GM10847 (cell line): ENCODE results near the gene COPS2.

Source experiments
- POLR2A ChIP-seq: IDR thresholded peaks from 2 replicates; pipeline ENCODE4 v1.6.1; 2011; ENCODE audit not compliant: insufficient read length; ENCODE audit errors: extremely low read depth

COPS2 gene

GRCh38 chr15:49164865-49165264 lies 9.5 kb upstream of the COPS2 start:
- no peak for TF ChIP-seq POLR2A

- no peak for TF ChIP-seq POLR2A
These were observed 8.3 kb upstream of the COPS2 start for GRCh38 chr15:49163678-49164077.

GRCh38 chr15:49155834-49156627 lies 632 bp upstream of the COPS2 start:
- peak; percentile 36 for TF ChIP-seq POLR2A

- TF ChIP-seq POLR2A, result no peak
These were observed 645 bp downstream of the COPS2 start for GRCh38 chr15:49154799-49155109.

- TF ChIP-seq POLR2A, result no peak
These were observed 1.0 kb downstream of the COPS2 start for GRCh38 chr15:49154359-49154758.

- no peak for TF ChIP-seq POLR2A
These were observed 2.7 kb downstream of the COPS2 start for GRCh38 chr15:49152552-49153312.

GRCh38 chr15:49151831-49152230 lies 3.6 kb downstream of the COPS2 start:
- no peak for TF ChIP-seq POLR2A

- no peak for TF ChIP-seq POLR2A
These were observed 6.7 kb downstream of the COPS2 start for GRCh38 chr15:49148727-49149126.

- TF ChIP-seq POLR2A, result no peak
These were observed 7.1 kb downstream of the COPS2 start for GRCh38 chr15:49148298-49148697.

- TF ChIP-seq POLR2A, result no peak
These were observed 9.5 kb downstream of the COPS2 start for GRCh38 chr15:49145651-49146609.

- TF ChIP-seq POLR2A, result no peak
These were observed 17.5 kb downstream of the COPS2 start for GRCh38 chr15:49137861-49138260.

GRCh38 chr15:49135911-49136310 lies 19.5 kb downstream of the COPS2 start:
- no peak for TF ChIP-seq POLR2A

- TF ChIP-seq POLR2A, result no peak
These were observed 20.0 kb downstream of the COPS2 start for GRCh38 chr15:49135342-49135857.

- TF ChIP-seq POLR2A, result no peak
These were observed 20.6 kb downstream of the COPS2 start for GRCh38 chr15:49134683-49135341.

GRCh38 chr15:49131403-49131802 lies 24.0 kb downstream of the COPS2 start:
- no peak for TF ChIP-seq POLR2A
